GM18951 (cell line): Measurements from ENCODE around the gene AQP5.

Experiments used
- POLR2A ChIP-seq: IDR thresholded peaks from 4 replicates; pipeline ENCODE4 v1.6.1; 2011; ENCODE audit warnings: mild to moderate bottlenecking; ENCODE audit not compliant: insufficient read length, insufficient read depth; ENCODE audit errors: extremely low read depth
- in situ Hi-C: fragments of 300-500 bp; cut with MboI; formaldehyde crosslinking; loops from one replicate; pipeline ENCODE4 v1.12.0; 2022; ENCODE audit warnings: low sequenced_read_pairs, mixed read lengths, inconsistent platforms; ENCODE audit not compliant: unreplicated experiment

The AQP5 gene

DNA sequence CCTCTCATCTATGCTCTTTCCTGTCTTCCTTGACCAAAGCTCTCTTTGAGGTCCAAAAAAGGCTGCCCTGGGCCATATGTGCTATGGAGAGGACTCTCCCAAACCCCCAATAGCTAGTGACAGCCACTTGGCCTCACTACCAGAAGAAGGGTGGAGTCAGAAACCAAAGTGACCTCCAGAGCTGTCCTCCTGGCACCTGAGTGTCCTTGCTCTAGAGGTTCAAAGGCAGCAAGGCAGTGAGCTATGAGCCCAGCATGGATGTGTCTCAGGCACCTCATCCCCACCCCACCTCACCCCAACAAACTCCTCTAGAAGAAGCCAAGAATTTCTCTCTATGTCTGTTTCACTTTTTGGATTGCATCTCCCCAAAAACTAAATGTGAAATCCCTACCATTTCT is 4.1 kb upstream of the AQP5 start:
- TF ChIP-seq POLR2A, result no peak
- in situ Hi-C loops, result no loop called here

DNA sequence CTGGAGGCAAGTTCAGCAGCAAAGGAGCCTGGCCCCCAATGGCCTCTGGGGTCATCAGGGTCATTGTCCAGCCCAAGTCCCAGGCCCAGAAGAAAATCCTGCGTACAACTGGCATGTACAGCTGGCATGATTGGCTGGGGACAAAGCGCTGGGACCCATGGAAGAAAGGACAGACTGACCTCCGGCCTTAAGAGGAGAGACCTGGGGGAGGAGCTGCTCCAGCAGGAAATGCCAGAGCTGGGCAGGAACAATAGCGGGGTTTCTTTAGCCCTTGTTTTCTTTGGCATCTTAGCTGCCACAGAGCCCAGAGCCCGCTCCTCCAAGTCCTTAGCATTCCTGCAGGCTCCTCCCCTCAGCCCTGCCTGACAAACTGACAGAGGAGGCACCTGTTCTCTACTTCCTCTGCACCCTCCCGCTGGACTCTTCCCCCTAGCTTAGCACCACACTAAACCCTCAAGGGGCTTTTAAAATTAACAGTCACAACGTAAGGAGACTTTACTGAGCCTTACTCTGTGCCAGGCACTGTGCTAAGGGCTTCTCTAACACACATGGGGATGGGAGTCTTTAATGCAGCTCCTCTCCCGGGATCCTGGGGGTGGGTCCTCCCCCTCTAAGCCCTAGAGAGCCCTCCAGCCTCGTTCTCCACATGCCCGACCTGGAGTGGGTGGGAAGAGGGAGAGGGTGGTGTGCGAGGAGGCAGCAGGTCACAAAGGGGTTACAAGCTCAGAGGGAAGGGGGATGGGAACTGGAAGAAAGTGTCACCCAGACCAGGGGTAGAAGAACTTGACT is 1.8 kb upstream of the AQP5 start:
- no peak for TF ChIP-seq POLR2A
- in situ Hi-C loops, result no loop called here

DNA sequence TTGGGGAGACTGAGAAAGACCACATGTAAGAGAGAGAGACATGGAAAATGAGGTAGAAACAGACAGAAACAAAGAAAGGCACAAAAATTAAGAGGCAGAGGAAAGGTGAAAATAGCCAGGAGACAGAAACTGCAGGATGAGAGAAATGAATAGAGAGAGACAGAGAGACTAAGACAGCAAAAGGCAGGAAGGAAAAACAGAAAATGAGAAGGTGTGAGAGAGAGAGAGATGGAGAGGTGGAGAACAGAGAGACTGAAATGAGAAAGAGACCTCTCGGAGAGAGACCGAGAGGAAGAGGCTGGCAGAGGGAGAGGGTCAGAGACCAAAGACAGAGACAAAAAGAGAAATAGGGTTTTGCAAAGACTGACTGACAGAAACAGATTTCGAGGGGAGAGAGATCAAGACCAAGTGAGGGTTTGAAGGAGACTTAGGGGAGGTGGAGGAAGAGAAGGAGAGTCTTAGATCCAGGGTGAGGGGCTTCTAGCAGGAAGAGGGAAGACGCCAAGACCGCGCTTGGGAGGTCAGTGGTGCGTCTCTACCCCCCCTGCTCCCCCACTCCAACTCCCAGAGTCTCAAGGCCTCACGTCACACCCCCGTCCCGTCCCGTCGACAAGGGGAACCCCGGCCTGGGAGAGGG is 1.1 kb upstream of the AQP5 start:
- TF ChIP-seq POLR2A, result no peak
- in situ Hi-C loops, result no loop called here

DNA sequence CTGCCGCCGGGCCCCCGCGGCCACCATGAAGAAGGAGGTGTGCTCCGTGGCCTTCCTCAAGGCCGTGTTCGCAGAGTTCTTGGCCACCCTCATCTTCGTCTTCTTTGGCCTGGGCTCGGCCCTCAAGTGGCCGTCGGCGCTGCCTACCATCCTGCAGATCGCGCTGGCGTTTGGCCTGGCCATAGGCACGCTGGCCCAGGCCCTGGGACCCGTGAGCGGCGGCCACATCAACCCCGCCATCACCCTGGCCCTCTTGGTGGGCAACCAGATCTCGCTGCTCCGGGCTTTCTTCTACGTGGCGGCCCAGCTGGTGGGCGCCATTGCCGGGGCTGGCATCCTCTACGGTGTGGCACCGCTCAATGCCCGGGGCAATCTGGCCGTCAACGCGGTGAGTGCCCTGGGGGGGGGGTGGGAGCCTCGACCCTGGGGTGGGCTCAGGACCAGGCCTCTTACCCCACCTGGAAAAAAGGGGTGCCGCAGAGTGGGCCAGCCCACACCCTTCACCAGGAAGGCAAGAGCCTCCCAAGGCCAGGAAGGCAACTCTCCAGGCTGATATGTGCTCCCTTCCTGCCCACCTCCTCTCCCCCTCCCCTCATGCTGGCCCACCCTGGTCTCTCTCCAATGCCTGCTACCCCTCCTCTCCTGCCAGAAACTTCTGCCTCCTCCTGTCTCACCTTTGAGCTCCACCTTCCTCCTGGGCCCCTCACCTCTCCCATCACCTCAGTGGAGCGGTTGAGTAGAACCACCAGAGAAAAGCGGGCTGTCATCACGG is 507 bp downstream of the AQP5 start:
- TF ChIP-seq POLR2A, result no peak
- in situ Hi-C loops, result no loop called here

DNA sequence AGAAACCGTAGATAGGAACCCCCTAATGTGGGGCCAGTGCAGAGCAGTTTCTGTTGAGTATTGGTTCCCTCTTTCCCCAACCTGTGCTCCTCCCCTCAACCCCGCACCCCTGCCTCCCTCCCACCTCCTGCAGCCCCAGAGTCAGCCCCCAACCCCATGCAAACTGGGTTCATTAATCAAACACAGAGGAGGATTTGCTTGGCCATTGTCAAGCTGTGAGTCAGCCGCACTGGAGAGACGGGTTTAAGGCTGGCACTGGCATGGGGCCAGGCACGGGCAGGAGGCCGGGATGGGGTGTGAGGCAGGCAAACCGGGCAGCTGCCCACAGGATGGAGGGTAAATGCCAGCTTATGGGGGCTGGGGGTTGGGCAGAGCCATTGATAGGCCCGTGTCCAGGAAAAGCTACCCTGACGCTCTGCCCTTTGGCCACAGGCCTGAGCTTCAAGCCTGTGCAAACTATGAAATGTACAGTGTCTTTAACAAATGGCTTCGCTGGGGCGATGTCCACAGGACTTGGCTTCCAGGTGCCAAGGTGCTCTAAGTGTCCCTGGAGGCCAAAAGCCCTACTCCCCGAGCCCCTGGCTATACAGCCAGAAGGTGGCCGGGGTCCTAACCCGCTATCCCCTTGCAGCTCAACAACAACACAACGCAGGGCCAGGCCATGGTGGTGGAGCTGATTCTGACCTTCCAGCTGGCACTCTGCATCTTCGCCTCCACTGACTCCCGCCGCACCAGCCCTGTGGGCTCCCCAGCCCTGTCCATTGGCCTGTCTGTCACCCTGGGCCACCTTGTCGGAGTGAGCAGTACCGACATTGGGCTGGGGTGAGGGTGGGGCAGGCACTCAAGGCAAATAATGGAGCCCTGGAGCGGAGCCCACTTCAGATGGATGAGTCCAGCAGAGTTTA is 1.4 kb downstream of the AQP5 start:
- no peak for TF ChIP-seq POLR2A
- in situ Hi-C loops, result no loop called here

DNA sequence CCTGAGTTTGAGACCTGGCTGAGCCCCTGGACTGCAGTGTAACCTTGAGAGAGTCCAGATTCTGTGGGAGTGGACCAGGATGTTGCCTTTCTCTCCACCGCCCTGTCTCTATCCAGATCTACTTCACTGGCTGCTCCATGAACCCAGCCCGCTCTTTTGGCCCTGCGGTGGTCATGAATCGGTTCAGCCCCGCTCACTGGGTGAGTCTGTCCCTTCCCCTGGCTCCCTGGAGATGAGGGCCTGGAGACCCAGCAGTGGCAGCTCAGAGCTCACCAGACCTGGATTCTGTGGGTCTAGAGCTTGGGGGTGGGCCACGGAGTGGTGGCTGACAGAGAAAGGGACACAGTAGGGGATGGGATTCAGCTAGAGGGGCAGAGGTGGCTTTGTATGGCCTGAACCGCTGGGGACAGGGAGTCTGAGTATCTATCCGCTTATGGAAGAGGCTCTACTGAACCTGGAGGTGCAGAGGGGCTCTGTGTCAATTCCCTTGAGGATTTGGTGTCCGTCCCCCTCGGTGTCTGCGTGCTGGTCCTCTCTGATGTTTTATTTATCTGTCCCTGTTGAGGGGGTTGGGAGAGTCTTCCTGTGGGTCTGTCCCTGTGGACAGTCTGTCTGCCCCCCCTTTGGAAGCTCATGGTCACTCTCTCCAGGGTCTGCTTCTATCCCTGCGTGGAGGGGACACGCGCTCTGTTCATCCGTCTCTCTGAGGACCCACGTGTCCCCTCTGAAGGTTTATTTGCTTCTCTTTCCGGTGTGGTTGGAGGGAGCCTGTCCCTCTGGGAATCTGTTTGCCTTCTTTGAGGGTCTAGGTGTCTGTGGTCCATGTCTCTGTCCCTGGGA is 2.5 kb downstream of the AQP5 start:
- no peak for TF ChIP-seq POLR2A
- in situ Hi-C loops, result no loop called here

DNA sequence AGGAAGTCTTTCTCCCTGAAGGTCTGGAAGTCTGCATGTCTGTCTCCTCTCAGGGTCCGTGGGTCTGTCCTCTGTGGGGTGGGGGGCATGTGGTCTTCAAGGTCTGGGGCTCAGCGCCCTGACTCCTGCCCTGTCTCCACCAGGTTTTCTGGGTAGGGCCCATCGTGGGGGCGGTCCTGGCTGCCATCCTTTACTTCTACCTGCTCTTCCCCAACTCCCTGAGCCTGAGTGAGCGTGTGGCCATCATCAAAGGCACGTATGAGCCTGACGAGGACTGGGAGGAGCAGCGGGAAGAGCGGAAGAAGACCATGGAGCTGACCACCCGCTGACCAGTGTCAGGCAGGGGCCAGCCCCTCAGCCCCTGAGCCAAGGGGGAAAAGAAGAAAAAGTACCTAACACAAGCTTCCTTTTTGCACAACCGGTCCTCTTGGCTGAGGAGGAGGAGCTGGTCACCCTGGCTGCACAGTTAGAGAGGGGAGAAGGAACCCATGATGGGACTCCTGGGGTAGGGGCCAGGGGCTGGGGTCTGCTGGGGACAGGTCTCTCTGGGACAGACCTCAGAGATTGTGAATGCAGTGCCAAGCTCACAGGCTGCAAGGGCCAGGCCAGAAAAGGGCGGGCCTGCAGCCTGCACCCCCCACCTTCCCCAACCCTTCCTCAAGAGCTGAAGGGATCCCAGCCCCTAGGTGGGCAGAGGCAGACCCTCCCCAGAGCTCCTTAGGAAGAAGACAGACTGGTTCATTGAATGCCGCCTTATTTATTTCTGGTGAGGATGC is 3.4 kb downstream of the AQP5 start:
- in situ Hi-C loops, result no loop called here
- no peak for TF ChIP-seq POLR2A

DNA sequence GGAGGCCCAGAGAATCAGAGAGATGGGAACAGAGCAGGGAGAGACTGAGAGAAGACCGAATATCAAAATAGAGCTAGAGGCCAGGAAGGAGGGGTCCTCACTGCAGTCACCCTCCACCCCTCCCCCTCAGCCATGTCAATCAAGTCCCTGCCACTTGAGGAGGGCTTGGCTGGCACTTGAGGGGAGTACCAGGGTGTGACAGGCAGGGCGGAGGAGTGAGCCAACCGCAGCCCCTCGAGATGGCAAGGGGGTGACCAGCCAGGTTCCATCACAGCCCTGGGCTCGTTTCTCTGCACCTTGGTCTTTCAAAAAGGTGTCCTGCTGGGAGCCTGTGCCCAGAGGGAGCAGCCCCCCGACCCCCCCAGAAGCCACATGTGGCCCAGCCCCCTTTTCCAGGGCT is 4.2 kb downstream of the AQP5 start:
- in situ Hi-C loops, result no loop called here
- no peak for TF ChIP-seq POLR2A

DNA sequence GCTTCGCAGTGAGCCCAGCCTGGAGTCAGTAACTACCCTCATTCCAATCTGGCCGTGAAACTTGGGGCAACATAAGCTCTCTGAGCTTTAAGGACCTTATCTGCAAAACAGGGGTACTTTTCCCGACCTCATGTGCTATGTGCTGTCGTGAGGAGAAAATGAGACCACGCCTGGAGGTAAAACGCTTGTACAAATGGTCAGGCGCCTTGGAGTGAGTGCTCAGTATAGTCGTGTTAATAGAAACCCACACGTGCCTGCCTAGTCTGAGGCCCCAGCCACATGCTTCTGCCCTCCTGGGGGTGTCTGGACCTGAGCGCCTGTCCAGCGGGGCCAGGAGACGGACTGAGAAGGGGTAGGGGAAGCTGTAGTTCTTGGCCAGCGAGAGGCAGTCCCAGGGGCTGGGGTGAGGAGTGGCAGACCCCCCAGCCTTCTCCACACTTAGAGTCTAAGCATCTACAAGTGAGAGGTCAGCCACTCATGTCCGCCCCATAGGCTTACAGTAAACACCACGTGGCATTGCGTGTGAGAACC is 4.9 kb downstream of the AQP5 start:
- in situ Hi-C loops, result no loop called here
- no peak for TF ChIP-seq POLR2A

DNA sequence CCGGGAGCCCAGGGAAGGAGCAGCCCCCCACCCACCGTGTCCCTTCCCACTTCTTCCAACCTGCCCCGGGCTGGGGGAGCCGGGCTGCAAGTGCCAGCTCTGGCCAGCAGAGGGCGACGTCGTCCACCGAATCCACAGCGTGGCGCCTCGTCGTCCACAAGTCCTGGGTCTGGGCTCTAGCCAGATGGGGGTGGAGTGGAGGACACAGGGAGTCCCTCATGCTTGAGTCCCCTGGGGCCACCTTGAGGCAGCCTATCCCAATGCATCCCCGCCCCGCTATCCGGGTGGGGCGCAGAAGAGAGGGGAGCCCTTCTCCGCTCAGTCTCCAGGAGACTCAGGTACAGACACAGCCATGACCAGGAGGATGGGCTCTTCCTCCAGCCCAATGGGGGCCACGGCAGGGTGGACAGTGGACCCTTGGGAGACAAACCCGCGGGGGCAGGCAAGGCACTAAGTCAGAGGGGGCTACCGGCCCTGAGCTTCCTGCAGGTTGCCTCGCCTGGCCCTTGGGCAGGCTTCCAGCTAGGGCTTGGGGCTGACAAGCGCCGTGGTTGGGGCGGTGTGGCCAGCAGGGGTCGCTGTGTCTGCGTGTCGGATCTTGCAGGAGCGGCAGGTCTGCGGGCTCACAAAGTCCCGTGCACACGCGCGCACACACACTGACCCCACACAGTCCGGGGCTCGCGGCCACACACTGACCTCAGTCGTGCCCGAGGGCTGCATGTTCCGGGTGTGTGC is 5.5 kb downstream of the AQP5 start:
- in situ Hi-C loops, result no loop called here
- no peak for TF ChIP-seq POLR2A

DNA sequence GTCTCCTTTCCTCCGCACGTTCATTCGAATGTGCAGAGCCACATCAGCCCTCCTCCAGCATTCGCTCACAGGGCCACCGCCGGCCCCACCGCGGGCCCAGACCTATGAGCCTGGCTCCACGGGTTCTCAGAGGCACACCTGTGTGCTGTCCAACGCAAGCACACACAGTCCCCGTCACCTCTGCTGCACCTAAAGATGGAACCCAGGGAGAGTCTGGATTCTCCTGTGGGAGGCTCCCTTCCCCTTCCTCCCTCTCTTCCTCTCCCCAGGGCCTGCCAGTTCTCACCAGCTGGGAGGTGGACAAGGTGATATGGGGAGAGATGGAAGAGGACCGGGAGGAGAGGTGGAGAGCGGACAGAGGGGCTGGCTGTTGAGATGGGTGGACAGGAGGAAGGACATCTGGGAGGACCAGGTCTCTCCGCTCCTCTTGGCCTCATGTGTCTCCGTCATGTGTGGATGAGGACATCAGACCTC is 6.1 kb downstream of the AQP5 start:
- no peak for TF ChIP-seq POLR2A
- in situ Hi-C loops, result no loop called here

DNA sequence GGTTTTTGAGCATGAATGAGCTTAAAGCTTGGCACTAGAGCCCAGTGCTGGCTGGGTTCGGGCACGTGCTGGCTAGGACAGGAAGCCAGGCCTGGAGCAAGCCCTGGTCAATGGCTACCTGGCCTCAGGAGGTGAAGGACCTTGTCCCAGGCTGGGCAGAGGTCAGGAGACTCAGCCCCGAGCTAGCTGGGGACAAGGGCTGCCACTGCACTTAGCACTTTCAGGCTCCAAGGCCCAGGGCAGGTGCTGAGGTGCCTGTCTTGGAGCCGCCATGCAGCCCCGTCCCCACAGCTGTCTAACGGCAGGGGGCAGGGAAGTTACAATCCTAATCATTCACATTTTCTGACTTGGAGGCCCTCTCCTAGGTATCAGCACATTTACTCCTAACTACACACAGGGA is 6.8 kb downstream of the AQP5 start:
- in situ Hi-C loops, result no loop called here
- no peak for TF ChIP-seq POLR2A
